ENCODE measurements around the gene OR2D3.
"Not testable (repeated sequence)": the region's sequence is repeated elsewhere in the genome, so short reads cannot be mapped to it uniquely, and the experiment has no call there.

Gene OR2D3

GRCh38 chr11:6920702-6921101 is at the start of gene OR2D3:
Gene OR2D3 (plus strand): TSS chr11:6921002. CDS start chr11:6921002, 0 bp downstream.
- DNase-seq: no peak

- DNase-seq: no peak
Observed at GRCh38 chr11:6871278-6871677, 49.5 kb upstream of the OR2D3 start.

- DNase-seq: no peak
Observed at GRCh38 chr11:6875761-6876160, 45.0 kb upstream of the OR2D3 start.

- no peak for DNase-seq
Observed at GRCh38 chr11:6876325-6876724, 44.5 kb upstream of the OR2D3 start, which contains the start of gene OR10A4. Gene OR10A4 (plus strand): TSS chr11:6876625. CDS start chr11:6876648, 23 bp downstream.

- no peak for DNase-seq
Observed at GRCh38 chr11:6876914-6877313, 43.9 kb upstream of the OR2D3 start.

- DNase-seq: no peak
Observed at GRCh38 chr11:6882751-6883150, 38.1 kb upstream of the OR2D3 start.

GRCh38 chr11:6887711-6888110 is 33.1 kb upstream of the OR2D3 start:
- not testable (repeated sequence) for DNase-seq

GRCh38 chr11:6888830-6889229 is 32.0 kb upstream of the OR2D3 start:
- no peak for DNase-seq

- DNase-seq: no peak
Observed at GRCh38 chr11:6889835-6890234, 31.0 kb upstream of the OR2D3 start.

GRCh38 chr11:6892400-6892799 is 28.4 kb upstream of the OR2D3 start, which contains the start of gene OR2D2:
Gene OR2D2 (minus strand): TSS chr11:6892500. CDS start chr11:6892500, 0 bp downstream.
- no peak for DNase-seq

- DNase-seq: no peak
Observed at GRCh38 chr11:6894097-6894496, 26.7 kb upstream of the OR2D3 start.

- DNase-seq: no peak
Observed at GRCh38 chr11:6895010-6895409, 25.8 kb upstream of the OR2D3 start.

GRCh38 chr11:6898911-6899310 is 21.9 kb upstream of the OR2D3 start:
- no peak for DNase-seq

GRCh38 chr11:6900327-6900999 is 20.3 kb upstream of the OR2D3 start:
- no peak for DNase-seq

- DNase-seq: not testable (repeated sequence)
Observed at GRCh38 chr11:6904804-6905203, 16.0 kb upstream of the OR2D3 start.

GRCh38 chr11:6911378-6911777 is 9.4 kb upstream of the OR2D3 start:
- DNase-seq: no peak

- DNase-seq: no peak
Observed at GRCh38 chr11:6911948-6912347, 8.9 kb upstream of the OR2D3 start.

GRCh38 chr11:6919698-6920097 is 1.1 kb upstream of the OR2D3 start:
- DNase-seq: no peak

GRCh38 chr11:6925007-6925577 is 4.3 kb downstream of the OR2D3 start:
- no peak for DNase-seq

GRCh38 chr11:6925636-6926207 is 4.9 kb downstream of the OR2D3 start:
- no peak for DNase-seq

- peak; percentile 88 for DNase-seq
Observed at GRCh38 chr11:6926208-6927029, 5.6 kb downstream of the OR2D3 start, which contains the start of gene ZNF215. Gene ZNF215 (plus strand): TSS chr11:6926426. CDS start chr11:6932273, 5,847 bp downstream.

GRCh38 chr11:6927030-6927617 is 6.3 kb downstream of the OR2D3 start:
- DNase-seq: no peak

- DNase-seq: no peak
Observed at GRCh38 chr11:6928916-6929315, 8.1 kb downstream of the OR2D3 start.
